HepG2 (cell line): ENCODE measurements around the gene RPS6KB1. TPM values are rescaled to one million over a fixed set of nuclear protein-coding genes. Genes with fewer than 3 reads are reported as not detected.

ENCODE experiments used
- CENPT ChIP-seq: sonication (generic); formaldehyde crosslinking; IDR thresholded peaks from 2 replicates; pipeline ENCODE4 v1.8.0; 2022; ENCODE audit warnings: low read depth, mild to moderate bottlenecking, moderate library complexity, missing genetic modification reagents
- EED ChIP-seq: sonication (generic); formaldehyde crosslinking; IDR thresholded peaks from 2 replicates; pipeline ENCODE4 v1.5.0; 2020; ENCODE audit warnings: mild to moderate bottlenecking, missing genetic modification reagents
- GATAD2A ChIP-seq: IDR thresholded peaks from 2 replicates; pipeline ENCODE4 v1.6.1; 2016
- LCORL ChIP-seq, 2 experiments: fragments of 450-650 bp in 1 of 2; sonication (generic) in 1 of 2; formaldehyde crosslinking in 1 of 2; IDR thresholded peaks; 2 replicates each; pipeline versions ENCODE4 v1.5.0 to v1.6.1; 2017 to 2020; ENCODE audit warnings: antibody characterized with exemption in 1 of 2, missing genetic modification reagents in 1 of 2
- MBD4 ChIP-seq: IDR thresholded peaks from 2 replicates; pipeline ENCODE4 v1.6.1; 2012; ENCODE audit warnings: low read length, inconsistent platforms, borderline replicate concordance
- SMAD9 ChIP-seq: sonication (generic); formaldehyde crosslinking; IDR thresholded peaks from 2 replicates; pipeline ENCODE4 v1.5.1; 2020; ENCODE audit warnings: mild to moderate bottlenecking, missing genetic modification reagents
- STAT6 ChIP-seq: sonication (generic); formaldehyde crosslinking; IDR thresholded peaks from 2 replicates; pipeline ENCODE4 v1.4.0; 2020; ENCODE audit warnings: missing genetic modification reagents, mild to moderate bottlenecking, borderline replicate concordance
- TBL1XR1 ChIP-seq: fragments of 150-350 bp; IDR thresholded peaks from 2 replicates; pipeline ENCODE4 v1.6.1; 2014; ENCODE audit warnings: borderline replicate concordance, low read length; ENCODE audit not compliant: partially characterized antibody
- ZBTB26 ChIP-seq: IDR thresholded peaks from 2 replicates; pipeline ENCODE4 v1.6.1; 2016; ENCODE audit warnings: missing compliant biosample characterization, missing genetic modification reagents, borderline replicate concordance
- ZBTB3 ChIP-seq: sonication (generic); formaldehyde crosslinking; IDR thresholded peaks from 2 replicates; pipeline ENCODE4 v1.4.0; 2020; ENCODE audit warnings: low read depth, mild to moderate bottlenecking, moderate library complexity, missing genetic modification reagents, borderline replicate concordance
- ZNF280D ChIP-seq: sonication (generic); formaldehyde crosslinking; IDR thresholded peaks from 2 replicates; pipeline ENCODE4 v1.5.1; 2020; ENCODE audit warnings: mild to moderate bottlenecking, missing genetic modification reagents
- ZNF331 ChIP-seq: sonication (generic); formaldehyde crosslinking; IDR thresholded peaks from 2 replicates; pipeline ENCODE4 v1.4.0; 2020; ENCODE audit warnings: missing genetic modification reagents
- ZNF512 ChIP-seq: sonication (generic); formaldehyde crosslinking; IDR thresholded peaks from 2 replicates; pipeline ENCODE4 v1.4.0; 2020; ENCODE audit warnings: mild to moderate bottlenecking, missing genetic modification reagents
- ZNF589 ChIP-seq: sonication (generic); formaldehyde crosslinking; conservative IDR thresholded peaks from 2 replicates; pipeline ENCODE4 v1.8.0; 2022; ENCODE audit warnings: mild to moderate bottlenecking, moderate library complexity, missing genetic modification reagents
- ZNF768 ChIP-seq: sonication (generic); formaldehyde crosslinking; IDR thresholded peaks from 2 replicates; pipeline ENCODE4 v1.4.0; 2020; ENCODE audit warnings: missing genetic modification reagents
- polyA plus RNA-seq, 8 experiments: library from polyadenylated mRNA; depleted of rRNA in 3 of 8; stranded (reverse) in 7 of 8; unstranded in 1 of 8; fragments of >200 nt; fragmentation: Illumina TruSeq in 4 of 8; extraction: Trizol in 4 of 8; gene quantifications; 2 replicates each; pipeline versions ENCODE4 v1.2.1 to v1.2.3, GENCODE V29; 2011 to 2016; ENCODE audit warnings: low read depth in 4 of 8, missing spikeins in 1 of 8, mixed read lengths in 1 of 8; ENCODE audit not compliant: insufficient read depth in 1 of 8
- total RNA-seq, 5 experiments: library from RNA; depleted of rRNA; stranded (reverse); fragments of >200 nt; fragmentation: Illumina TruSeq; extraction: Trizol; gene quantifications; 2 replicates each; pipeline ENCODE4 v1.2.3, GENCODE V29; 2016; ENCODE audit warnings: low read depth in 1 of 5
- TF ChIP-seq, protein P1 (sequence below): IDR thresholded peaks from 2 replicates; pipeline ENCODE4 v1.6.1; 2016; ENCODE audit warnings: mild to moderate bottlenecking, missing biosample characterization, missing genetic modification reagents
- TF ChIP-seq, protein P2 (sequence below): sonication (generic); formaldehyde crosslinking; IDR thresholded peaks from 2 replicates; pipeline ENCODE4 v1.5.1; 2020; ENCODE audit warnings: missing genetic modification reagents, mild to moderate bottlenecking, borderline replicate concordance

RPS6KB1 gene
- total and polyA plus RNA-seq, 2 of the 13 experiments (the other 11 are each of a cell fraction or from before 2014, with no cell fraction given): 16.5 to 42.2 TPM

DNA sequence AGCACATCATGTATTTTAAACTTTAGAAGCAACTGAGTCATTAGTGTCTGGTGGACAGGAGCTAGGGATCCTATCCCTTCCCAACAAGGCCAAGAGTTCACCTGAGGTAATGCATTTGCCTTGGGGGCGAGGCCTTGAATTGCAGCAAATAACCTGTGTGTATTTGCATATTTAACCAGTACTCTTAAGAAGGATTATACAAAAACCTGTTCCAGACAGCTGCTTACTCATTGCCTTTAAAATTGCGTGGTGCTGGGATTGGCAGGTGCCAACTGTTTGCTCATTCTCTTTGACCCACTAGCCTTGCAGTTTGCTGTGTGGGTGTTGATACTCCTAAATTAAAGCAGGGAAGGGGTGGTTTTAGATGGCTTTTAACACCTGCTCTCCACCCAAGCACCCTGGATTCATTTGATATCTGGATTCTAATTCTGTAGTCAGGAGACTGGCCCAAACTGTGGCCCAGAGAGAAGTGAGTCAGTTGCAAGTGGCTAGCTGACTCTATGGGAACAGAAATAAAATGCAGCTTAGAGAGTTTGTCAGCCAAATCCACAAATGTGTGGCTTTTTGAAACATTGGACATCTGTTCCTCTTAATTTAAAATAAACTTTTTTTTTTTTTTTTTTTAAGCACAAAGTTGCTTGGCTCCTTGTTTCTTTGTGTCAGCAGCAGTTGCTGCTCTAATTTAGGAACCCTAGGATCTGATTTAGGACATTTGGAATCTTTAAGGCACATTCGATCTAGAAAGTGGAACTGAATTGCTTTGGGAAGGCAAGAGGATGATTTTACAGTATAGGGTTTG lies 47.1 kb upstream of the RPS6KB1 start (continued):
- no peak for TF ChIP-seq ZBTB3 (CRISPR knock-in tag)
- no peak for TF ChIP-seq EED (CRISPR knock-in tag)
- no peak for TF ChIP-seq LCORL (IDR thresholded peaks at IDR 0.05)
- peak; percentile 47 for TF ChIP-seq LCORL (CRISPR knock-in tag; IDR thresholded peaks at IDR 0.05)
- TF ChIP-seq ZNF512 (CRISPR knock-in tag): no peak
- no peak for TF ChIP-seq CENPT (CRISPR knock-in tag)
- TF ChIP-seq, protein P1, sequence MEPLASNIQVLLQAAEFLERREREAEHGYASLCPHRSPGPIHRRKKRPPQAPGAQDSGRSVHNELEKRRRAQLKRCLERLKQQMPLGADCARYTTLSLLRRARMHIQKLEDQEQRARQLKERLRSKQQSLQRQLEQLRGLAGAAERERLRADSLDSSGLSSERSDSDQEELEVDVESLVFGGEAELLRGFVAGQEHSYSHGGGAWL (CRISPR knock-in tag): no peak
- peak; percentile 46 for TF ChIP-seq TBL1XR1
- no peak; the same call in 1 of the 2 replicates for TF ChIP-seq ZNF331 (CRISPR knock-in tag)
- TF ChIP-seq STAT6 (CRISPR knock-in tag): no peak
- no peak for TF ChIP-seq ZNF280D (CRISPR knock-in tag)
- peak; percentile 48; the same call in 1 of the 2 replicates for TF ChIP-seq ZBTB26 (CRISPR knock-in tag)
- no peak for TF ChIP-seq ZNF589
- peak; percentile 70 for TF ChIP-seq GATAD2A (CRISPR knock-in tag)
- no peak for TF ChIP-seq MBD4
- TF ChIP-seq, protein P2, sequence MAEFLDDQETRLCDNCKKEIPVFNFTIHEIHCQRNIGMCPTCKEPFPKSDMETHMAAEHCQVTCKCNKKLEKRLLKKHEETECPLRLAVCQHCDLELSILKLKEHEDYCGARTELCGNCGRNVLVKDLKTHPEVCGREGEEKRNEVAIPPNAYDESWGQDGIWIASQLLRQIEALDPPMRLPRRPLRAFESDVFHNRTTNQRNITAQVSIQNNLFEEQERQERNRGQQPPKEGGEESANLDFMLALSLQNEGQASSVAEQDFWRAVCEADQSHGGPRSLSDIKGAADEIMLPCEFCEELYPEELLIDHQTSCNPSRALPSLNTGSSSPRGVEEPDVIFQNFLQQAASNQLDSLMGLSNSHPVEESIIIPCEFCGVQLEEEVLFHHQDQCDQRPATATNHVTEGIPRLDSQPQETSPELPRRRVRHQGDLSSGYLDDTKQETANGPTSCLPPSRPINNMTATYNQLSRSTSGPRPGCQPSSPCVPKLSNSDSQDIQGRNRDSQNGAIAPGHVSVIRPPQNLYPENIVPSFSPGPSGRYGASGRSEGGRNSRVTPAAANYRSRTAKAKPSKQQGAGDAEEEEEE: no peak
- no peak for TF ChIP-seq ZNF768
- TF ChIP-seq SMAD9 (CRISPR knock-in tag): no peak
